Activated naive CD8-positive, alpha-beta T cell treated with anti-CD3 and anti-CD28 coated beads, Interleukin-2, amount 10 ng/mL, durations not matched to agents 7 days and 5 days (primary cell): ENCODE data around the gene SLC17A3. TPM values are rescaled to one million over a fixed set of nuclear protein-coding genes. Genes with fewer than 3 reads are reported as not detected.

ENCODE experiments used
- ATAC-seq: fragments of 150-1000 bp; cut with Tn5 transposase; one replicate; pipeline ENCODE4 v1.10.0; 2021; ENCODE audit warnings: low read depth, moderate library complexity
- POLR2A ChIA-PET: fragments of 350-600 bp; sonication (Branson Sonifier 250); formaldehyde crosslinking; loops from one replicate; lab custom pipeline; 2021; ENCODE audit warnings: antibody characterized with exemption; lab: Charles Lee
- DNase-seq: peaks from one replicate; pipeline ENCODE4 v3.0.0; 2021
- H3K27ac Mint-ChIP-seq: one replicate; pipeline ENCODE4 v1.8.0; 2022; ENCODE audit warnings: mild to moderate bottlenecking, mixed read lengths
- H3K27me3 Mint-ChIP-seq: one replicate; pipeline ENCODE4 v1.8.0; 2022; ENCODE audit warnings: mild to moderate bottlenecking, moderate library complexity, mixed read lengths
- H3K36me3 Mint-ChIP-seq: one replicate; pipeline ENCODE4 v1.8.0; 2021; ENCODE audit warnings: mild to moderate bottlenecking, mixed read lengths
- H3K4me1 Mint-ChIP-seq: one replicate; pipeline ENCODE4 v1.8.0; 2021; ENCODE audit warnings: mixed read lengths
- H3K4me3 Mint-ChIP-seq: one replicate; pipeline ENCODE4 v1.8.0; 2022; ENCODE audit warnings: mild to moderate bottlenecking, moderate library complexity, mixed read lengths
- H3K9me3 Mint-ChIP-seq: one replicate; pipeline ENCODE4 v1.8.0; 2021; ENCODE audit warnings: mixed read lengths
- total RNA-seq, 2 experiments: library from RNA; stranded (reverse); gene quantifications; one replicate each; pipeline ENCODE4 v1.2.3, GENCODE V29; 2021

Gene SLC17A3
- total RNA-seq, 2 experiments from 2014 or later: 0.23 to 0.28 TPM

- Mint-ChIP-seq H3K4me1 (no peaks in the 10 kb centered on the region), H3K27ac (no peak overlapping the region), H3K4me3 (no peak overlapping the region), H3K27me3 (peaks cover 32% of the 10 kb centered on the region), H3K9me3 (peaks cover 1% of the 10 kb centered on the region), H3K36me3 (no peaks in the 10 kb centered on the region)
- POLR2A ChIA-PET: no interaction called here
- ATAC-seq (no peak), DNase-seq (no peak)
Measured at GRCh38 chr6:25804804-25805203, 69.2 kb downstream of the SLC17A3 start.

DNA sequence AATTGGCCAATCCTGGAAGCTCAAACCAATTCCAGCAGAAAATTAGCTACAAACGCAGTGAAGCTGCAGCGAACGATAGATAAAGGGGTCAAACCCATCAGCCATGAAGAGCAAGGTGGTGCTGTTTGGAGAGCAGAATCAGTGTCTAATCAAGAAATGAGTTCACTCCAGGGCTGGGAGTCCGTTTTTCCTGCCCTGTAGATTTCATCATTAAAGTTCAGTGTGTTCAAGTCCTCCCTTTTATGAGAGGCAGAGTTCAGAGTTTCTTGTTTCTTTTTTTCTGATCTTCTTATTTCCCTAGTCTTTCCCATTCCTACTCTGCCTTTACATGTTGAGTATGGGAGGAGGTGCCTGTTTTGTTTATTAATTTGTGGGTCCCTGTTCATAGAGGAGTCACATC is 72.6 kb downstream of the SLC17A3 start:
- Mint-ChIP-seq H3K27me3 (peaks cover 33% of the 10 kb centered on the region), H3K4me1 (no peaks in the 10 kb centered on the region), H3K36me3 (no peaks in the 10 kb centered on the region), H3K9me3 (no peaks in the 10 kb centered on the region), H3K4me3 (no peak overlapping the region), H3K27ac (no peak overlapping the region)
- no peak for DNase-seq
- ATAC-seq: no peak
- POLR2A ChIA-PET: no interaction called here

Other genes starting within 250 kb of the SLC17A3 start
- not detected for gene SCGN, start 222.0 kb downstream of the SLC17A3 start, total RNA-seq
- gene SLC17A4, start 119.5 kb downstream of the SLC17A3 start, total RNA-seq: not detected
- not detected for gene SLC17A1, start 42.2 kb downstream of the SLC17A3 start, total RNA-seq
- not detected for gene SLC17A2, start 56.4 kb upstream of the SLC17A3 start, total RNA-seq
- 10 to 100 TPM; 29.1 TPM for gene TRIM38, start 88.6 kb upstream of the SLC17A3 start, total RNA-seq
- gene HFE, start 213.2 kb upstream of the SLC17A3 start, total RNA-seq: 1 to 10 TPM; 5.0 to 7.2 TPM